ENCODE data around the gene LTF. TPM values are rescaled to one million over a fixed set of nuclear protein-coding genes. Genes with fewer than 3 reads are reported as not detected.

The LTF gene
- total and polyA plus RNA-seq, 9 of the 15 experiments (the other 6 are each of a cell fraction or from before 2014, with no cell fraction given), result 0.07 TPM; not detected in 8

- Histone ChIP-seq H3K9me1 (ENCODE audit: control insufficient read depth, insufficient read depth, low read length) (no peaks in the 10 kb centered on the region), H3K27ac (ENCODE audit: extremely low read depth, low read depth, low read length) (no peak overlapping the region), H3K9me3 (replicated peaks; ENCODE audit: control insufficient read depth, insufficient read depth, low read depth, low read length) (no peaks in the 10 kb centered on the region), H2AFZ (ENCODE audit: low read depth, low read length) (no peak overlapping the region), H3K36me3 (ENCODE audit: control insufficient read depth, insufficient read depth, low read length) (no peaks in the 10 kb centered on the region), H3K4me2 (ENCODE audit: insufficient read depth, low read length) (no peak overlapping the region), H3K9ac (ENCODE audit: insufficient read depth in 1 of 2, low read depth in 2 of 2, low read length in 2 of 2) (no peak overlapping the region), H4K20me1 (replicated peaks; ENCODE audit: control insufficient read depth, insufficient read depth, low read length) (no peaks in the 10 kb centered on the region), H3K27me3 (ENCODE audit: control insufficient read depth in 2 of 2, insufficient read depth in 2 of 2, low read length in 2 of 2) (peaks cover 55 to 73% of the 10 kb centered on the region in 2 experiments), H3K4me3 (no peak overlapping the region), H3K4me1 (replicated peaks in 1 of 2; ENCODE audit: control insufficient read depth in 2 of 2, insufficient read depth in 2 of 2, low read length in 2 of 2) (peaks cover 0 to 6% of the 10 kb centered on the region in 2 experiments; a peak in 1 of 5 replicates), H3K79me2 (ENCODE audit: control insufficient read depth, insufficient read depth, low read length) (no peaks in the 10 kb centered on the region)
- POLR2A ChIA-PET, result interaction anchor here (0.7 to 1.1 kb wide), 2 partner anchors 17 to 506 kb away, joined by 3 read pairs; no protein-coding TSS in a partner anchor
- ATAC-seq (no peak), DNase-seq (ENCODE audit: extremely low read depth in 1 of 4, low spot score in 3 of 4) (no peak), FAIRE-seq (no peak)
- intact Hi-C loops (cut with micrococcal nuclease) (no loop called here), in situ Hi-C loops (cut with MboI) (no loop called here)
- CTCF ChIA-PET (ENCODE audit: low intra/inter-chr PET ratio), result no interaction called here
- WGBS (ENCODE audit: insufficient coverage, low coverage, missing lambda C conversion rate), result 0% methylated on average over 3 of the region's 3 CpGs
- BruUV-seq (replicated peaks), result no TSS peak
- no peak for TF ChIP-seq ETV6 (IDR thresholded peaks at IDR 0.05; ENCODE audit: borderline replicate concordance in 1 of 2, low read depth in 2 of 2, low read length in 1 of 2)
- no peak for TF ChIP-seq ETV6 (CRISPR knock-in tag; IDR thresholded peaks at IDR 0.05; ENCODE audit: borderline replicate concordance)
- TF ChIP-seq CHD1 (IDR thresholded peaks at IDR 0.05; ENCODE audit: low read length), result no peak
- no peak for TF ChIP-seq REST (IDR thresholded peaks at IDR 0.05; ENCODE audit: borderline replicate concordance)
- no peak for TF ChIP-seq REST (CRISPR knock-in tag; IDR thresholded peaks at IDR 0.05; ENCODE audit: low read depth)
- no peak for TF ChIP-seq CBFA2T3 (IDR thresholded peaks at IDR 0.05)
- no peak for TF ChIP-seq GATAD2A (IDR thresholded peaks at IDR 0.05)
- TF ChIP-seq KLF1 (tag; IDR thresholded peaks at IDR 0.05), result no peak
- no peak for TF ChIP-seq MCM3 (IDR thresholded peaks at IDR 0.05)
- no peak for TF ChIP-seq HINFP (tag; conservative IDR thresholded peaks at IDR 0.05; ENCODE audit: low read depth)
- no peak for TF ChIP-seq CBX1 (IDR thresholded peaks at IDR 0.05; ENCODE audit: low read depth)
- TF ChIP-seq RNF2 (IDR thresholded peaks at IDR 0.05), result no peak
- no peak for TF ChIP-seq FOXK2 (conservative IDR thresholded peaks at IDR 0.05 in 1 of 2, IDR thresholded peaks at IDR 0.05 in 1 of 2; ENCODE audit: low read depth in 2 of 2)
- no peak for TF ChIP-seq SMARCA5 (IDR thresholded peaks at IDR 0.05)
- TF ChIP-seq CBX8 (IDR thresholded peaks at IDR 0.05; ENCODE audit: borderline replicate concordance, extremely low read depth, low read depth, low read length, poor library complexity, severe bottlenecking), result no peak
- no peak for TF ChIP-seq ZNF589 (CRISPR knock-in tag; IDR thresholded peaks at IDR 0.05; ENCODE audit: low read depth)
Measured at GRCh38 chr3:46460051-46460450, 4.7 kb downstream of the LTF start.

All from K562 (cell line).